HepG2 (cell line): Measurements from ENCODE around the gene STYXL1. TPM values are rescaled to one million over a fixed set of nuclear protein-coding genes. Genes with fewer than 3 reads are reported as not detected.
A peak's percentile ranks its signal among the peaks of the same experiment; 100 is the strongest.

ENCODE experiments used
- ATF3 ChIP-seq: sonication (generic); formaldehyde crosslinking; IDR thresholded peaks from 2 replicates; pipeline ENCODE4 v1.4.0; 2020; ENCODE audit warnings: missing genetic modification reagents
- CCDC6 ChIP-seq: sonication (generic); formaldehyde crosslinking; IDR thresholded peaks from 2 replicates; pipeline ENCODE4 v1.8.1; 2022; ENCODE audit warnings: mild to moderate bottlenecking, missing genetic modification reagents, moderate library complexity
- DRAP1 ChIP-seq: IDR thresholded peaks from 2 replicates; pipeline ENCODE4 v1.6.1; 2016; ENCODE audit warnings: missing genetic modification reagents, missing compliant biosample characterization
- GPBP1L1 ChIP-seq: sonication (generic); formaldehyde crosslinking; IDR thresholded peaks from 2 replicates; pipeline ENCODE4 v1.5.0; 2020; ENCODE audit warnings: mild to moderate bottlenecking, missing genetic modification reagents
- HNRNPH1 ChIP-seq: fragments of 200-400 bp; formaldehyde crosslinking; optimal IDR thresholded peaks from 2 replicates; pipeline ENCODE3; 2017; ENCODE audit warnings: mild to moderate bottlenecking, low read depth, low read length
- HOXA5 ChIP-seq: sonication (generic); formaldehyde crosslinking; IDR thresholded peaks from 2 replicates; pipeline ENCODE4 v1.4.0; 2020; ENCODE audit warnings: missing genetic modification reagents
- NPAS2 ChIP-seq: sonication (generic); formaldehyde crosslinking; IDR thresholded peaks from 2 replicates; pipeline ENCODE4 v1.8.0; 2022; ENCODE audit warnings: mild to moderate bottlenecking, missing genetic modification reagents, borderline replicate concordance
- RFX5 ChIP-seq: IDR thresholded peaks from 2 replicates; pipeline ENCODE4 v1.6.1; 2011; ENCODE audit warnings: low read depth, low read length, improper control_type of control experiment
- SP5 ChIP-seq: IDR thresholded peaks from 2 replicates; pipeline ENCODE4 v1.6.1; 2016; ENCODE audit warnings: low read depth, borderline replicate concordance
- SRSF1 ChIP-seq: fragments of 200-400 bp; formaldehyde crosslinking; optimal IDR thresholded peaks from 2 replicates; pipeline ENCODE3; 2017; ENCODE audit warnings: mild to moderate bottlenecking, low read depth, low read length, moderate library complexity
- SRY ChIP-seq: sonication (generic); formaldehyde crosslinking; IDR thresholded peaks from 2 replicates; pipeline ENCODE4 v1.8.0; 2022; ENCODE audit warnings: mild to moderate bottlenecking, missing genetic modification reagents
- ZFP91 ChIP-seq: sonication (generic); formaldehyde crosslinking; IDR thresholded peaks from 2 replicates; pipeline ENCODE4 v1.9.0; 2022; ENCODE audit warnings: missing genetic modification reagents, mild to moderate bottlenecking, borderline replicate concordance
- ZNF17 ChIP-seq: sonication (generic); formaldehyde crosslinking; IDR thresholded peaks from 2 replicates; pipeline ENCODE4 v1.5.0; 2020; ENCODE audit warnings: mild to moderate bottlenecking, missing genetic modification reagents
- ZNF180 ChIP-seq: sonication (generic); formaldehyde crosslinking; IDR thresholded peaks from 2 replicates; pipeline ENCODE4 v1.4.0; 2020; ENCODE audit warnings: low read depth, missing genetic modification reagents, borderline replicate concordance
- ZNF280D ChIP-seq: sonication (generic); formaldehyde crosslinking; IDR thresholded peaks from 2 replicates; pipeline ENCODE4 v1.5.1; 2020; ENCODE audit warnings: mild to moderate bottlenecking, missing genetic modification reagents
- ZNF44 ChIP-seq: sonication (generic); formaldehyde crosslinking; IDR thresholded peaks from 2 replicates; pipeline ENCODE4 v1.5.1; 2020; ENCODE audit warnings: mild to moderate bottlenecking, missing genetic modification reagents
- ZNF570 ChIP-seq: sonication (generic); formaldehyde crosslinking; IDR thresholded peaks from 2 replicates; pipeline ENCODE4 v1.4.0; 2020; ENCODE audit warnings: mild to moderate bottlenecking, missing genetic modification reagents, borderline replicate concordance
- ZNF574 ChIP-seq: sonication (generic); formaldehyde crosslinking; IDR thresholded peaks from 2 replicates; pipeline ENCODE4 v1.4.0; 2020; ENCODE audit warnings: missing genetic modification reagents
- polyA plus RNA-seq, 8 experiments: library from polyadenylated mRNA; depleted of rRNA in 3 of 8; stranded (reverse) in 7 of 8; unstranded in 1 of 8; fragments of >200 nt; fragmentation: Illumina TruSeq in 4 of 8; extraction: Trizol in 4 of 8; gene quantifications; 2 replicates each; pipeline versions ENCODE4 v1.2.1 to v1.2.3, GENCODE V29; 2011 to 2016; ENCODE audit warnings: low read depth in 4 of 8, missing spikeins in 1 of 8, mixed read lengths in 1 of 8; ENCODE audit not compliant: insufficient read depth in 1 of 8
- total RNA-seq, 5 experiments: library from RNA; depleted of rRNA; stranded (reverse); fragments of >200 nt; fragmentation: Illumina TruSeq; extraction: Trizol; gene quantifications; 2 replicates each; pipeline ENCODE4 v1.2.3, GENCODE V29; 2016; ENCODE audit warnings: low read depth in 1 of 5

STYXL1 gene
- total and polyA plus RNA-seq, 2 of the 13 experiments (the other 11 are each of a cell fraction or from before 2014, with no cell fraction given) = 23.9 to 38.3 TPM

GRCh38 chr7:76047811-76048667 lies at the start of gene STYXL1, which contains the start of gene MDH2 (continued):
- TF ChIP-seq NPAS2 (CRISPR knock-in tag) (no peak), ATF3 (no peak), ZNF44 (CRISPR knock-in tag) (peak; percentile 18; the same call in 1 of the 2 replicates), ZFP91 (peak; percentile 91), SP5 (CRISPR knock-in tag) (0 out of 2 replicates have a peak, but pooled peaks have one; percentile 11), SRY (peak; percentile 90), ZNF17 (CRISPR knock-in tag) (no peak), CCDC6 (peak; percentile 71; the same call in 1 of the 2 replicates), RFX5 (no peak), ZNF574 (CRISPR knock-in tag) (peak; percentile 95), ZNF280D (no peak), HNRNPH1 (no peak), SRSF1 (peak; percentile 50), ZNF570 (CRISPR knock-in tag) (no peak), ZNF180 (CRISPR knock-in tag) (no peak), DRAP1 (CRISPR knock-in tag) (peak; percentile 87), GPBP1L1 (CRISPR knock-in tag) (no peak), HOXA5 (CRISPR knock-in tag) (peak; percentile 88)
